Loucy (cell line): Measurements from ENCODE around the gene PON2.

Experiments used
- H2AFZ ChIP-seq: fragments of 200-600 bp; sonication (generic); 2 replicates; pipeline ENCODE4 v1.6.0; 2016; ENCODE audit warnings: antibody characterized with exemption, mild to moderate bottlenecking, low read length, moderate library complexity
- H3F3A ChIP-seq: fragments of 200-600 bp; 2 replicates; pipeline ENCODE4 v1.6.0; 2016; ENCODE audit warnings: antibody characterized with exemption, low read depth, mild to moderate bottlenecking
- H3K27me3 ChIP-seq: fragments of 200-600 bp; sonication (generic); 2 replicates; pipeline ENCODE4 v1.6.1; 2014; ENCODE audit warnings: low read length, mild to moderate bottlenecking; ENCODE audit not compliant: insufficient read depth, poor library complexity, severe bottlenecking
- H3K36me3 ChIP-seq: fragments of 200-600 bp; sonication (generic); 2 replicates; pipeline ENCODE4 v1.6.1; 2016; ENCODE audit warnings: low read length; ENCODE audit not compliant: insufficient read depth
- H3K4me1 ChIP-seq: fragments of 200-600 bp; sonication (generic); 2 replicates; pipeline ENCODE4 v1.5.1; 2014; ENCODE audit warnings: low read length, mild to moderate bottlenecking; ENCODE audit not compliant: insufficient read depth, poor library complexity, severe bottlenecking
- H3K4me2 ChIP-seq: fragments of 200-600 bp; sonication (generic); 2 replicates; pipeline ENCODE4 v1.6.0; 2014; ENCODE audit warnings: antibody characterized with exemption, low read length, low read depth, mild to moderate bottlenecking; ENCODE audit not compliant: poor library complexity, severe bottlenecking
- H3K4me3 ChIP-seq: fragments of 200-600 bp; sonication (generic); 2 replicates; pipeline ENCODE4 v1.5.1; 2014; ENCODE audit warnings: low read length, mild to moderate bottlenecking, mixed read lengths; ENCODE audit not compliant: poor library complexity, severe bottlenecking
- H3K79me2 ChIP-seq: fragments of 200-600 bp; sonication (generic); 2 replicates; pipeline ENCODE4 v1.6.1; 2014; ENCODE audit warnings: low read length; ENCODE audit not compliant: insufficient read depth
- H3K9ac ChIP-seq: fragments of 200-600 bp; sonication (generic); 2 replicates; pipeline ENCODE4 v1.6.0; 2014; ENCODE audit warnings: mild to moderate bottlenecking, low read depth, low read length, moderate library complexity; ENCODE audit not compliant: poor library complexity, severe bottlenecking
- H3K9me2 ChIP-seq: fragments of 200-600 bp; sonication (generic); replicated peaks from 2 replicates; pipeline ENCODE4 v1.6.1; 2016; ENCODE audit warnings: low read depth, low read length, mixed read lengths
- H3K9me3 ChIP-seq: fragments of 200-600 bp; sonication (generic); 2 replicates; pipeline ENCODE4 v1.6.1; 2014; ENCODE audit warnings: mild to moderate bottlenecking, antibody characterized with exemption, low read length, low read depth; ENCODE audit not compliant: insufficient read depth
- H4K20me1 ChIP-seq: fragments of 200-600 bp; sonication (generic); 2 replicates; pipeline ENCODE4 v1.6.0; 2014; ENCODE audit warnings: antibody characterized with exemption, low read length, mild to moderate bottlenecking; ENCODE audit not compliant: insufficient read depth, poor library complexity, severe bottlenecking
- CTCF ChIP-seq: fragments of 200-600 bp; sonication (generic); conservative IDR thresholded peaks from 2 replicates; pipeline ENCODE4 v1.5.1; 2014; ENCODE audit warnings: mild to moderate bottlenecking, antibody characterized with exemption, low read length
- EZH2phosphoT487 ChIP-seq: fragments of 200-600 bp; IDR thresholded peaks from 2 replicates; pipeline ENCODE4 v1.6.1; 2018; ENCODE audit warnings: antibody characterized with exemption, mild to moderate bottlenecking, moderate library complexity, borderline replicate concordance

Gene PON2

GRCh38 chr7:95407751-95408150 lies 27.1 kb downstream of the PON2 start:
- Histone ChIP-seq H3K9me2 (no peaks in the 10 kb centered on the region), H3K27me3 (no peaks in the 10 kb centered on the region), H3K9ac (no peak overlapping the region), H3K4me1 (no peaks in the 10 kb centered on the region), H2AFZ (no peak overlapping the region), H3K4me2 (no peak overlapping the region), H3K4me3 (no peak overlapping the region), H4K20me1 (no peaks in the 10 kb centered on the region), H3K9me3 (no peaks in the 10 kb centered on the region), H3K79me2 (no peaks in the 10 kb centered on the region), H3F3A (no peaks in the 10 kb centered on the region), H3K36me3 (no peaks in the 10 kb centered on the region)
- TF ChIP-seq CTCF (no peak), EZH2phosphoT487 (no peak)

- no peak overlapping the region for H2AFZ ChIP-seq
- no peaks in the 10 kb centered on the region for H4K20me1 ChIP-seq
- H3K79me2 ChIP-seq = no peaks in the 10 kb centered on the region
- no peaks in the 10 kb centered on the region for H3K9me3 ChIP-seq
- no peaks in the 10 kb centered on the region for H3K36me3 ChIP-seq
- H3K9me2 ChIP-seq = no peaks in the 10 kb centered on the region
- H3K4me3 ChIP-seq = no peak overlapping the region
- no peaks in the 10 kb centered on the region for H3F3A ChIP-seq
- H3K4me1 ChIP-seq = no peaks in the 10 kb centered on the region
- TF ChIP-seq EZH2phosphoT487 = no peak
- no peak for TF ChIP-seq CTCF
- H3K27me3 ChIP-seq = no peaks in the 10 kb centered on the region
- no peak overlapping the region for H3K9ac ChIP-seq
- no peak overlapping the region for H3K4me2 ChIP-seq
Observed at GRCh38 chr7:95405800-95406199, 29.0 kb downstream of the PON2 start.

GRCh38 chr7:95405208-95405607 lies 29.6 kb downstream of the PON2 start:
- no peaks in the 10 kb centered on the region for H3K4me1 ChIP-seq
- H3K9me3 ChIP-seq = no peaks in the 10 kb centered on the region
- no peak overlapping the region for H3K9ac ChIP-seq
- H3K9me2 ChIP-seq = no peaks in the 10 kb centered on the region
- no peaks in the 10 kb centered on the region for H3K27me3 ChIP-seq
- no peaks in the 10 kb centered on the region for H3K36me3 ChIP-seq
- H2AFZ ChIP-seq = no peak overlapping the region
- no peaks in the 10 kb centered on the region for H3F3A ChIP-seq
- no peak overlapping the region for H3K4me2 ChIP-seq
- no peak for TF ChIP-seq EZH2phosphoT487
- no peak for TF ChIP-seq CTCF
- no peak overlapping the region for H3K4me3 ChIP-seq
- H3K79me2 ChIP-seq = no peaks in the 10 kb centered on the region
- no peaks in the 10 kb centered on the region for H4K20me1 ChIP-seq
